COR-L47 (cell line): ENCODE results near the gene CPM.
"Not testable (repeated sequence)": the region's sequence is repeated elsewhere in the genome, so short reads cannot be mapped to it uniquely, and the experiment has no call there.

Experiments
- DNase-seq: peaks from one replicate; lab custom pipeline; 2025; lab: John Stamatoyannopoulos, UW

Gene CPM

DNA sequence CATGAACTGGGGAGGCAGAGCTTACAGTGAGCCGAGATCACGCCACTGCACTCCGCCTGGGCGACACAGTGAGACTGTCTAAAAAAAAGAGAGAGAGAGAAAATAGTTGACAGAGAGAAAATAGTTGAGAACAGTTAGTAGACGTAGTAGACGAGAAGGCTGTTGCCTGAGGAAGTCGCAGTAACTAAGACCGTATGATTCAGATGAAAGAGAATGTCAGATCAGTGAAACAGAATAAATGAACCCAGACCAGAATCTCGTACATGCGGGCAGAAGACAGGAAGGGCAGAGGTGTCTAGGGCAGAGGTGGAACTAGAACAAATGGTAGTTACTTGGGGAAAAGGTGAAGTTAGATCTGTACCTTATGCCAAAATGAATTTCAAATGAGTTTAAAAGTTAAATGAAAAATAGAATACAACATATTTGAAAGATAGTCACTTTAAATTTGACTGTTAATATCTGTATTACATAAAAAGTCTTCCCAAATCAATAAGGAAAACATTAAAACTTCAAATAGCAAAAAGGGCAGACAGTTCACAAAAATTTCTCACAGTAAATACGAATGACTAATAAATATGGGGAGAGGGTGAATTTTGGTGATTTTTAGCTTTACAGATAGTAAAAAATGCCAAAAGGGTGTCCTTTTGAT is 107.3 kb downstream of the CPM start:
- no peak for DNase-seq

DNA sequence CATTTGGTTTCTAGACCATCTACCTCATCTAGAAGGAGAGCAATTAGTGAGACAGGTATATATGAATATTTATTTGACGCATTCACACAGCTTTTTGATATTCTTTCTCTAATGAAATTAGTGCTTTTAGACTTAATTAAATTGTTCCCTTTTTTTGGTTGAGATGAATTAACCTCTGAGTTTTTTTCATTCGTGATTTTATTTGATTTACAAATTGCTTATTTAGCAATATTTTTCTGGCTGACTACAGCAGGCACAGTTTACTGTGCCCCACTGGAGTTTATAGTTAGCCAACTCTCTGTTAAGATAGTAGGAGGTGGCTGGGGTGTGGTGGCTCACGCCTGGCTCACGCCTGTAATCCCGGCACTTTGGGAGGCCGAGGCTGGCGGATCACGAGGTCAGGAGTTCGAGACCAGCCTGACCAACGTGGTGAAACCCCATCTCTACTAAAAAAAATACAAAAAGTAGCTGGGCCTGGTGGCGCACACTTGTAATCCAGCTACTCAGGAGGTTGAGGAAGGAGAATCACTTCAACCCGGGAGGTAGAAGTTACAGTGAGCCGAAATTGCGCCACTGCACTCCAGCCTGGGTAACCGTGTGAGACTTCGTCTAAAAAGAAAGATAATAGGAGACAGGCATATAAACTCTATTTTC is 108.2 kb downstream of the CPM start:
- DNase-seq: no peak

DNA sequence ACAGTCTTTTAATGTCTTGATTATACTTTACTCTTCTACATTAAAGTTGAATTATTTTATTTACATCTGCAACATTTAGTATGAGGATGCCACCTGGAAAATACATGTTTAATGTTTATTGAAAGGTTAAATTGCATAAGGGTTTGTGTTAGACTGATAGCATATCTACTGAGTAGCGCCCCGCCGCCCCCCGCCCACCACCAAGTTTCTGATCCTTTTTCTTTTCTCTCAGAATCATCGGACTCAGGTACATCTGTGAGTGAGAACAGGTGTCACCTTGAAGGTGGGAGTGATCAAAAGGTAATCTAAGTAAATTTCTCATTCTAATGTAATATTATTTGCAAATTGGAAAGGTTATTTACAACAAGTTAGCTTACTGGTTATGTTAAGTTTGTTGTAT is 108.8 kb downstream of the CPM start:
- no peak for DNase-seq

DNA sequence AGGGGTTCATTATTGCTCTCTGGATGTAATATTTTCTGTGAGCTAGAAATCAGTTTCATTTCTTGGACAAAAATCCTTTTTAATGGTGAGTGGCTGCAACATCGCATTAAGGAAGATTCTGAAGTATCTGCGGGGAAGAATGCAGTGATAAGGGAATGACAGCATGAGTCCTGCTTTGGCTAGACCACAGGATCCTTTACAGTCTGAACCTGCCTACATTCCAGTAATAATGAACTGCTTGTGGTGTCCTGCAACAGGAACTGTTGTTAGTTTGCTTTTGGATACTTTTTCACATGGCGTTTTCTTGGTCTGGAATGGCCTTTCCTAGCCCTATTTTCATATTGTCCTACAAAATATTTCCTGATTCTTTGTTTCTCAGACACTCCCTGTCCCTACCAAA is 109.3 kb downstream of the CPM start:
- no peak for DNase-seq

GRCh38 chr12:68821357-68822188 is 111.4 kb downstream of the CPM start:
- DNase-seq: no peak

GRCh38 chr12:68819481-68819880 is 113.5 kb downstream of the CPM start:
- DNase-seq: not testable (repeated sequence)

- DNase-seq: no peak
Observed at GRCh38 chr12:68815928-68816800, 116.8 kb downstream of the CPM start.

DNA sequence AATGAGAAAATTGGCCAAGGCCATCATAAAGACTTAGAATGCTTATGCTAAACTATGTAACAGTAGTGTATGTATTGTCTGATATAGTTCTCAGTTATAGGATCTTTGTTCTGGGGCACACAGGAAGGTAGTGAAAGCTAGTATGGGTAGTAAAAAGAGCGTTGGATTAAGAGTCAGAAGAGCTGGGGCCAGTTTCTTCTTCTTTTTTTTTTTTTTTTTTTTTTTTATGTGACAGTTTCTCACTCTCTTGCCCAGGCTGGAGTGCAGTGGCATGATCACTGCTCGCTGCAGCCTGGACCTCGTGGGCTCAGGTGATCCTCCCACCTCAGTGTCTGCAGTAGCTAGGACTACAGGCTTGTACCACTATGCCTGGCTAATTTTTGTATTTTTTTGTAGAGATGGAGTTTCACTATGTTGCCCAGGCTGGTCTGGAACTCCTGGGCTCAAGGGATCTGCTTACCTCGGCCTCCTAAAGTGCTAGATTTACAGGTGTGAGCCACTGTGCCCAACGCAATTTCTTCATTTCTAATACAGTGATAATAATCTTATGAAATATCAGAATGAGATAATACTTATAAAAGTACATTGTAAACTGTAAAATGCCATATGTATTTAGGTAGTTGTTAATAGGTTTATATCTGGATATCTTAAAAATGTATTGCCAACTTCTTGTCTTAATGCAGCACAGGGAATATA is 117.6 kb downstream of the CPM start:
- DNase-seq: no peak

DNA sequence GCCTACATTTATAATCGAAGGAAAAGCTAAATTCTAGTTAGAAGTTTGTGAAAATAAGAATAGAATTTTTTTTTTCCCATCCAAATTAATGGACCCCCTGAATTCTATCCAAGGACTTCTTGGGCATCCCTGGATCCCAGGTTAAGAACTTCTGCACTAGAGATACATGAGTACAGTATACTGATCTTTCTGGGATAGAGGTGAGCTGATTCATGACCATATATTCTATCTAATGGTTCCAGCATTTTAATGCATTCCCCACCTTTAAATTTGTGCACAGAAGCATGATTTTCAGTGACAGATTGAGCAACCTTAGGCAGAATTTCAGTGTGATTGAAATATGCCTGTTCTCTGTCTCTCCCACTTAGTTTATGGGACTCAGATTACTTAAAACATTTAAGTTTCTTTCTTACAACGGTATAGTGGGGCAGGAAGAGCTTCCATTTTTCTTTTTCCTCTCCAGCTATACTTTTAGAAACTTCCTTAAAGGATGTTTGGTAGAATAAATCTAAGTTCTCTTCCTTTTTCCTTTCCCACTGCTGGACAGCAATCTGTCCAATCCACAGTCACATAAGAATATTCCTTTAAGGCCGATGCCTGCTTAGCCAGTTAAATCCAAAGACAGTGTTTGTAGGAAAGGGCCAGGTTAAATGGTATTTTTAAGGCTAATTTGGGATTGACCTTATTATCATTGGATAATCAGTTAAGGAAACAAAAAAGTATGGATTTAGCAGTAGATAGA is 118.3 kb downstream of the CPM start:
- DNase-seq: no peak

DNA sequence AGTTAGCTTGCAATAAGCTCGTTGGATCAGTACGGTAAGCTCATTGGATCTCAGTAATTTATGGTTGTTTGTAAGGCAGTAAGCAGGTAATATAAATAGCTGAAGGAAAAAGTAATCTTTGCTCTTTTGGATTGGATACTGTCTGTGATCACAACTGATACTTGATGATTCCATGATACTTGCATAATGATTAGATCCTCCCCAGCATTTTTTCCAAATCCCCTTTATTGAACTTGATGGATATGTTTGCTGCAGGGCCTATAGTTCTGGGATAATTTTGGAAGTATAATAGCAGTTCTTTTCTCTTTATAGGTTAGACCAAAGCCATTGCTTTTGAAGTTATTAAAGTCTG is 119.8 kb downstream of the CPM start:
- DNase-seq: no peak

DNA sequence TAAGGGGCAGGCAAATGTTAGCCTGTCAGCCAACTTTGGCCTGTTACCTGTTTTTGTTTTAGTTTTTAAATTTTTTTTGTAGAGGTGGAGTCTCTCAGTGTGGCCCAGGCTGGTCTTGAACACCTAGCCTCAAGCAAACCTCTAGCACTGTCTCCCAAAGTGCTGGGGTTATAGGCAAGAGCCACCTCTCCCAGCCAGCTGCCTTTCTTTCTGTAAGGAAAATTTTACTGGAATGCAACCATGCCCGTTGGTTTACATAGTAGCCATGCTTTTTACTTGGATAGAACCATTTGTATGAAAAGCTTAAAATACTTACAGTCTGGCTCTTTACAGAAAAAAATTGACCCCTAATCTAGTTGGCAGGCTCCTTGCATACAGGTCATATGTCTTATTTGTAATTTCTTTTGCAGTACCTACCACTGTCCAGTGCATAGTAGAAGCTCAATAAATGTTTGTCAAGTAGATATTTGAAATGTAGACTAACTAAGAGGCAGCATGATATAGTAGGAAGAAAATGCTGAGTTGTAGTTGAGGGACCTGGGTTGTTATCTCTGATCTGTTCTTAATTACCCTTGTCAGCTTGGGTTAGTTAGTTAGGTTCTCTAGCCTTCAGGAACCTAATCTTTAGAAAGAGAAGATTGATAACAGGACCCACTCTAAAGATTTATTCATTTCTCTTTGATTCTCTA is 120.3 kb downstream of the CPM start:
- no peak for DNase-seq

DNA sequence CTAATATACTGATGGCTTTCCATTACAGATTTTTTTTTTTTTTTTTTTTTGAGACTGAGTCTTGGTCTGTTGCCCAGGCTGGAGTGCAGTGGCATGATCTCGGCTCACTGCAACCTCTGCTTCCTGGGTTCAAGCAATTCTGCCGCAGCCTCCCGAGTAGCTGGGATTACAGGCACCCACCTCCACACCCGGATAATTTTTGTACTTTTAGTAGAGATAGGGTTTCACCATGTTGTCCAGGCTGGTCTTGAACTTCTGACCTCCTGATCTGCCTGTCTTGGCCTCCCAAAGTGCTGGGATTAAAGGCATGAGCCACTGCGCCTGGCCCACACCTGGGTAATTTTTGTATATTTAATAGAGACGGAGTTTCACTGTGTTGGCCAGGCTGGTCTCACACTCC is 121.4 kb downstream of the CPM start:
- not testable (repeated sequence) for DNase-seq

GRCh38 chr12:68810027-68810389 is 123.0 kb downstream of the CPM start:
- not testable (repeated sequence) for DNase-seq

DNA sequence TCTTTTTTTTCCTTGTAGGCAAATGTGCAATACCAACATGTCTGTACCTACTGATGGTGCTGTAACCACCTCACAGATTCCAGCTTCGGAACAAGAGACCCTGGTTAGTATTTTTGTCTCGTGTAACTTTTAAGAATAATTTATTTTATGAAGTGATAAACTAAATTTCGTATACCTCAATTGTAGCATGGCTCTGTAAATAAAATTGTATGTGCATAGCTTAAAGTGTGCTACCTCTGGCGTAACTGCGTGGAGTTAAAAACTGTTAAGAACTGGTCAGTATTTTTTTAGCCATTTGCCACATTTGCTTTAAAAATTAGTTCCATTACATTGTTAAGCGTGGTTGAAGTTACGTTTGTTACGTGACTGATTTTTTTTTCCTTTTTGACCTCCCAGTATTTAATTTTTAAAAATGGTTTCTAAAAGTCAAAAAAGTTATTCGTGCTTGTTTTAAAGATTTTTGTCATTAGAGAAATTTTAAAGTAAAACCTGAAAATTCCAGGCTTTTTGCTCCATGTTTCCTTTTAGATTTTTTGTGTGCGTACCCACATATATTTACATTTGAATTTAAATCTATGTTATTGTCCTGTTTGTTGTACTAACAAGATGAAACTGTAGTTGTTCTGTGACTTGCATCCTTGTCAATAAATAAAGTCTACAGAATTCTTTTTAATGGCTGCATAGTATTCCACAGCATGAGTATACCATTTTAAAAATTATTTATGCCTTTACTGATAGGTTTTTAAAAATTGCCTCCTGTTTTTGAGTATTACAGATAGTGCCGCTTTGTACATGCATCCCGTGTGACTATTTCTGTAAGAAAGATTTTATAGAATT is 123.6 kb downstream of the CPM start:
- no peak for DNase-seq

- peak; percentile 87 for DNase-seq
Observed at GRCh38 chr12:68808388-68809189, 124.4 kb downstream of the CPM start.

GRCh38 chr12:68807576-68808387 is 125.2 kb downstream of the CPM start, which contains the start of gene MDM2:
Gene MDM2, plus strand, starts transcription at chr12:68808177. Its CDS starts 301 bp downstream, at chr12:68808478.
- peak; percentile 96 for DNase-seq

GRCh38 chr12:68807274-68807575 is 125.7 kb downstream of the CPM start:
- not testable (repeated sequence) for DNase-seq
